Effector memory CD4-positive, alpha-beta T cell (primary cell): ENCODE results near the gene SPARC.
"Not testable (repeated sequence)": the region's sequence is repeated elsewhere in the genome, so short reads cannot be mapped to it uniquely, and the experiment has no call there.

Experiments used
- DNase-seq, 3 donors: peaks; one replicate each; pipeline ENCODE4 v3.0.0-alpha.2; 2020
- H3K27ac ChIP-seq: 2 replicates; pipeline ENCODE4 v1.7.0; 2013; ENCODE audit warnings: mild to moderate bottlenecking, low read length, moderate library complexity; ENCODE audit not compliant: insufficient read depth, poor library complexity, severe bottlenecking
- H3K27me3 ChIP-seq: replicated peaks from 2 replicates; pipeline ENCODE4 v1.7.0; 2013; ENCODE audit warnings: mild to moderate bottlenecking, low read length; ENCODE audit not compliant: insufficient read depth, control insufficient read depth, poor library complexity, severe bottlenecking
- H3K36me3 ChIP-seq: 2 replicates; pipeline ENCODE4 v1.7.0; 2013; ENCODE audit warnings: mild to moderate bottlenecking, low read length, moderate library complexity; ENCODE audit not compliant: control insufficient read depth, insufficient read depth
- H3K4me1 ChIP-seq: 2 replicates; pipeline ENCODE4 v1.7.0; 2013; ENCODE audit warnings: low read length, mild to moderate bottlenecking; ENCODE audit not compliant: control insufficient read depth, insufficient read depth, poor library complexity, severe bottlenecking
- H3K4me3 ChIP-seq: 2 replicates; pipeline ENCODE4 v1.7.0; 2013; ENCODE audit warnings: low read length, low read depth, mild to moderate bottlenecking; ENCODE audit not compliant: insufficient read depth, poor library complexity, severe bottlenecking
- H3K9me3 ChIP-seq: 2 replicates; pipeline ENCODE4 v1.7.0; 2013; ENCODE audit warnings: mild to moderate bottlenecking, low read length, moderate library complexity; ENCODE audit not compliant: control insufficient read depth
- total RNA-seq, 3 donors: gene quantifications; one replicate each; lab custom pipeline; 2026; lab: John Stamatoyannopoulos, UW

Gene SPARC
- 0 to 0.19 (median 0.17) reads per million in 3 donors for total RNA-seq

- H3K4me3 ChIP-seq: peak within 1 kb of the TSS; percentile 17
- H3K27ac ChIP-seq: no peak within 1 kb of the TSS
- H3K4me1 ChIP-seq: no peaks in the 10 kb centered on the region
- no peaks in the 10 kb centered on the region for H3K36me3 ChIP-seq
- H3K27me3 ChIP-seq: peaks cover 13% of the 10 kb centered on the region
- no peak for DNase-seq
- H3K9me3 ChIP-seq: no peaks in the 10 kb centered on the region
These were observed at the start of gene SPARC for GRCh38 chr5:151686674-151687407. Gene SPARC (minus strand): TSS chr5:151686915. CDS start chr5:151676188, 10,727 bp downstream.

GRCh38 chr5:151735646-151736045 lies 48.9 kb upstream of the SPARC start:
- DNase-seq: no peak
- Histone ChIP-seq H3K27ac (no peak overlapping the region), H3K27me3 (no peaks in the 10 kb centered on the region), H3K36me3 (peaks cover 4% of the 10 kb centered on the region), H3K4me1 (peaks cover 3% of the 10 kb centered on the region), H3K4me3 (no peak overlapping the region), H3K9me3 (no peaks in the 10 kb centered on the region)

DNA sequence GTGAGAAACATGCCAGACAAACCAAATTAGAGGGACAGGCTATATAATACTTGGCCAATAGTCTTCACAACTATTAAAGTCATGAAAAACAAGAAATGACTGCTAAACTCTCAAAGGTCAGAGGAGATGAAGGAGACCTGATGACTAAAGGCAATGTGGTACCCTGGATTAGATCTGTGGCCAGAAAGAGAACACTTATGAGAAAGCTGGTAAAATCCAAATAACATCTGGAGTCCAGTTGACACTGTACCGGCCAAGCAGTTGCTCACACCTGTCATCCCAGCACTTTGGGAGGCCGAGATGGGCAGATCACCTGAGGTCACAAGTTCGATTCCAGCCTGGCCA lies 47.3 kb upstream of the SPARC start:
- no peak for DNase-seq
- Histone ChIP-seq H3K4me3 (no peak overlapping the region), H3K9me3 (no peaks in the 10 kb centered on the region), H3K4me1 (no peaks in the 10 kb centered on the region), H3K27me3 (no peaks in the 10 kb centered on the region), H3K36me3 (peaks cover 4% of the 10 kb centered on the region), H3K27ac (no peak overlapping the region)

GRCh38 chr5:151733358-151734063 lies 46.8 kb upstream of the SPARC start:
- DNase-seq: no peak
- Histone ChIP-seq H3K27ac (no peak overlapping the region), H3K36me3 (peaks cover 4% of the 10 kb centered on the region), H3K27me3 (no peaks in the 10 kb centered on the region), H3K4me3 (no peak overlapping the region), H3K4me1 (no peaks in the 10 kb centered on the region), H3K9me3 (no peaks in the 10 kb centered on the region)

DNA sequence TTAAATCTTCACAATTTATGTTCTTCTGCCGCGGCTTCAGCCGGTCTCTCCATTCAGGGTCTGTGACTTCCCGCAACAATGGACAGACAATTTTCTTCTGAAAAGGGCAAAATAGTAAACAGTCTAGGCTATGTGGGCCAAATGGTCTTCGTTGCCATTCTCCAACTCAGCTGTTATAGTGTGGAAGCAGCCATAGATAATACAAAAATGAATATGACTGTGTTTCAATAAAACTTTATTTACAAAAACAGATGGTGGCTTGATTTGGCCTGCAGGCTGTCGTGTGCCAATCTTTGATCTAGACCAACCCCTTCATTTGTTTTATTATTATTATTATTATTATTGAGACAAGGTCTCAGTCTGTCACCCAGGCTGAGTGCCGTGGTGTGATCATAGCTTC lies 43.7 kb upstream of the SPARC start:
- H3K36me3 ChIP-seq: peaks cover 4% of the 10 kb centered on the region
- no peaks in the 10 kb centered on the region for H3K27me3 ChIP-seq
- no peaks in the 10 kb centered on the region for H3K4me1 ChIP-seq
- no peak for DNase-seq
- H3K9me3 ChIP-seq: no peaks in the 10 kb centered on the region
- no peak overlapping the region for H3K27ac ChIP-seq
- H3K4me3 ChIP-seq: no peak overlapping the region

GRCh38 chr5:151729597-151729996 lies 42.9 kb upstream of the SPARC start:
- not testable (repeated sequence) for H3K27ac ChIP-seq, H3K36me3 ChIP-seq, H3K27me3 ChIP-seq, DNase-seq, H3K4me1 ChIP-seq, H3K4me3 ChIP-seq, H3K9me3 ChIP-seq

- H3K9me3 ChIP-seq: no peaks in the 10 kb centered on the region
- H3K27ac ChIP-seq: no peak overlapping the region
- H3K36me3 ChIP-seq: no peaks in the 10 kb centered on the region
- no peaks in the 10 kb centered on the region for H3K27me3 ChIP-seq
- no peak for DNase-seq
- H3K4me1 ChIP-seq: no peaks in the 10 kb centered on the region
- H3K4me3 ChIP-seq: no peak overlapping the region
These were observed 37.6 kb upstream of the SPARC start for GRCh38 chr5:151724360-151724759.

- Histone ChIP-seq H3K27ac (no peak overlapping the region), H3K4me1 (no peaks in the 10 kb centered on the region), H3K4me3 (no peak overlapping the region), H3K36me3 (no peaks in the 10 kb centered on the region), H3K9me3 (no peaks in the 10 kb centered on the region), H3K27me3 (no peaks in the 10 kb centered on the region)
- no peak for DNase-seq
These were observed 35.8 kb upstream of the SPARC start for GRCh38 chr5:151722546-151722945.

GRCh38 chr5:151721812-151722391 lies 35.2 kb upstream of the SPARC start:
- Histone ChIP-seq H3K27ac (no peak overlapping the region), H3K4me1 (no peaks in the 10 kb centered on the region), H3K36me3 (no peaks in the 10 kb centered on the region), H3K9me3 (no peaks in the 10 kb centered on the region), H3K27me3 (no peaks in the 10 kb centered on the region), H3K4me3 (no peak overlapping the region)
- no peak for DNase-seq

- H3K27ac ChIP-seq: no peak overlapping the region
- no peak overlapping the region for H3K4me3 ChIP-seq
These were observed 34.5 kb upstream of the SPARC start for GRCh38 chr5:151721087-151721646.

More at GRCh38 chr5:151721087-151721646, 34.5 kb upstream of the SPARC start:
- Histone ChIP-seq H3K4me1 (no peaks in the 10 kb centered on the region), H3K36me3 (no peaks in the 10 kb centered on the region), H3K27me3 (no peaks in the 10 kb centered on the region), H3K9me3 (no peaks in the 10 kb centered on the region)
- DNase-seq: no peak
